ENCODE data around the gene FGF1. TPM values are rescaled to one million over a fixed set of nuclear protein-coding genes. Genes with fewer than 3 reads are reported as not detected.

The FGF1 gene
- total and polyA plus RNA-seq, 4 donors = 19.8 to 44.2 (median 25.0) TPM

- ATAC-seq (ENCODE audit: low FRiP score) = no peak
- intact Hi-C loops (cut with DNase I) = loop anchor here in 1 of 2 donors (5.0 kb wide), 1 partner anchor 52 kb away; the partner anchor contains the start of gene ARHGAP26
- Histone ChIP-seq H3K27ac (ENCODE audit: low read depth in 1 of 2, low read length in 2 of 2) (no peak overlapping the region), H3K9me3 (ENCODE audit: control insufficient read depth, low read length) (no peaks in the 10 kb centered on the region), H3K27me3 (ENCODE audit: control insufficient read depth in 1 of 2, insufficient read depth in 2 of 2, low read length in 1 of 2) (no peaks in the 10 kb centered on the region), H3K4me3 (ENCODE audit: low read length in 2 of 2) (no peak overlapping the region), H3K36me3 (ENCODE audit: control insufficient read depth in 1 of 2, insufficient read depth in 2 of 2, low read length in 1 of 2) (no peaks in the 10 kb centered on the region), H3K4me1 (ENCODE audit: control insufficient read depth in 1 of 2, insufficient read depth in 2 of 2, low read length in 2 of 2) (peaks cover 0 to 2% of the 10 kb centered on the region in 2 donors)
- WGBS, 2 donors = 79 to 82% methylated on average over 13 of the region's 13 CpGs
- peak in 1 of 2 donors; percentile 72 for DNase-seq
Measured at GRCh38 chr5:142720641-142721271, 34.9 kb upstream of the FGF1 start.

- no peak overlapping the region for H3K4me3 ChIP-seq (ENCODE audit: low read length in 2 of 2)
- no peak for ATAC-seq (ENCODE audit: low FRiP score)
- 85 to 86% methylated on average over 8 of the region's 8 CpGs for WGBS, 2 donors
- H3K27me3 ChIP-seq (ENCODE audit: control insufficient read depth in 1 of 2, insufficient read depth in 2 of 2, low read length in 1 of 2) = no peaks in the 10 kb centered on the region
- no peaks in the 10 kb centered on the region for H3K4me1 ChIP-seq (ENCODE audit: control insufficient read depth in 1 of 2, insufficient read depth in 2 of 2, low read length in 2 of 2)
- intact Hi-C loops (cut with DNase I) = loop anchor here in 1 of 2 donors (5.0 kb wide), 1 partner anchor 52 kb away; the partner anchor contains the start of gene ARHGAP26
- H3K36me3 ChIP-seq (ENCODE audit: control insufficient read depth in 1 of 2, insufficient read depth in 2 of 2, low read length in 1 of 2) = no peaks in the 10 kb centered on the region
- DNase-seq = peak in 1 of 2 donors; percentile 41
- no peaks in the 10 kb centered on the region for H3K9me3 ChIP-seq (ENCODE audit: control insufficient read depth, low read length)
- H3K27ac ChIP-seq (ENCODE audit: low read depth in 1 of 2, low read length in 2 of 2) = no peak overlapping the region
Measured at GRCh38 chr5:142719836-142720370, 34.0 kb upstream of the FGF1 start.

GRCh38 chr5:142717582-142718215 lies 31.8 kb upstream of the FGF1 start:
- peak; percentile 83 for ATAC-seq (ENCODE audit: low FRiP score)
- intact Hi-C loops (cut with DNase I) = loop anchor here (2.0 kb wide), 1 partner anchor 163 kb away; no protein-coding TSS in a partner anchor
- WGBS, 2 donors = 63 to 64% methylated on average over 11 of the region's 11 CpGs
- Histone ChIP-seq H3K4me1 (ENCODE audit: control insufficient read depth in 1 of 2, insufficient read depth in 2 of 2, low read length in 2 of 2) (no peaks in the 10 kb centered on the region), H3K9me3 (ENCODE audit: control insufficient read depth, low read length) (no peaks in the 10 kb centered on the region), H3K36me3 (ENCODE audit: control insufficient read depth in 1 of 2, insufficient read depth in 2 of 2, low read length in 1 of 2) (no peaks in the 10 kb centered on the region), H3K4me3 (ENCODE audit: low read length in 2 of 2) (no peak overlapping the region), H3K27ac (ENCODE audit: low read depth in 1 of 2, low read length in 2 of 2) (peak overlapping the region in 1 of 2 donors; percentile 20), H3K27me3 (ENCODE audit: control insufficient read depth in 1 of 2, insufficient read depth in 2 of 2, low read length in 1 of 2) (no peaks in the 10 kb centered on the region)
- DNase-seq = peak in 1 of 2 donors; percentile 15

- Histone ChIP-seq H3K27me3 (ENCODE audit: control insufficient read depth in 1 of 2, insufficient read depth in 2 of 2, low read length in 1 of 2) (no peaks in the 10 kb centered on the region), H3K4me1 (ENCODE audit: control insufficient read depth in 1 of 2, insufficient read depth in 2 of 2, low read length in 2 of 2) (no peaks in the 10 kb centered on the region), H3K27ac (ENCODE audit: low read depth in 1 of 2, low read length in 2 of 2) (no peak overlapping the region), H3K36me3 (ENCODE audit: control insufficient read depth in 1 of 2, insufficient read depth in 2 of 2, low read length in 1 of 2) (no peaks in the 10 kb centered on the region), H3K4me3 (ENCODE audit: low read length in 2 of 2) (no peak overlapping the region), H3K9me3 (ENCODE audit: control insufficient read depth, low read length) (no peaks in the 10 kb centered on the region)
- intact Hi-C loops (cut with DNase I) = loop anchor here (2.0 kb wide), 1 partner anchor 164 kb away; no protein-coding TSS in a partner anchor
- DNase-seq (peak; percentile 64 to 79), ATAC-seq (ENCODE audit: low FRiP score) (peak; percentile 44)
- WGBS, 2 donors = 14 to 16% methylated on average over 6 of the region's 6 CpGs
Measured at GRCh38 chr5:142716963-142717362, 31.1 kb upstream of the FGF1 start.

- WGBS, 2 donors = 82 to 89% methylated on average over 3 of the region's 3 CpGs
- intact Hi-C loops (cut with DNase I) = no loop called here
- ATAC-seq (ENCODE audit: low FRiP score) (no peak), DNase-seq (no peak)
- H3K27me3 ChIP-seq (ENCODE audit: control insufficient read depth in 1 of 2, insufficient read depth in 2 of 2, low read length in 1 of 2) = no peaks in the 10 kb centered on the region
- no peak overlapping the region for H3K27ac ChIP-seq (ENCODE audit: low read depth in 1 of 2, low read length in 2 of 2)
- H3K4me1 ChIP-seq (ENCODE audit: control insufficient read depth in 1 of 2, insufficient read depth in 2 of 2, low read length in 2 of 2) = no peaks in the 10 kb centered on the region
- H3K4me3 ChIP-seq (ENCODE audit: low read length in 2 of 2) = no peak overlapping the region
- H3K36me3 ChIP-seq (ENCODE audit: control insufficient read depth in 1 of 2, insufficient read depth in 2 of 2, low read length in 1 of 2) = no peaks in the 10 kb centered on the region
- no peaks in the 10 kb centered on the region for H3K9me3 ChIP-seq (ENCODE audit: control insufficient read depth, low read length)
Measured at GRCh38 chr5:142715291-142715690, 29.4 kb upstream of the FGF1 start.

GRCh38 chr5:142713121-142713706 lies 27.3 kb upstream of the FGF1 start:
- ATAC-seq (ENCODE audit: low FRiP score) (peak; percentile 95), DNase-seq (peak; percentile 91 to 95)
- WGBS, 2 donors = 0 to 1% methylated on average over 28 to 29 of the region's 29 CpGs
- H3K27ac ChIP-seq (ENCODE audit: low read depth in 1 of 2, low read length in 2 of 2) = peak overlapping the region; percentile 20 to 81
- H3K4me3 ChIP-seq (ENCODE audit: low read length in 2 of 2) = peak overlapping the region; percentile 49 to 62
- H3K4me1 ChIP-seq (ENCODE audit: control insufficient read depth in 1 of 2, insufficient read depth in 2 of 2, low read length in 2 of 2) = no peaks in the 10 kb centered on the region
- H3K27me3 ChIP-seq (ENCODE audit: control insufficient read depth in 1 of 2, insufficient read depth in 2 of 2, low read length in 1 of 2) = no peaks in the 10 kb centered on the region
- intact Hi-C loops (cut with DNase I) = no loop called here
- no peaks in the 10 kb centered on the region for H3K36me3 ChIP-seq (ENCODE audit: control insufficient read depth in 1 of 2, insufficient read depth in 2 of 2, low read length in 1 of 2)
- H3K9me3 ChIP-seq (ENCODE audit: control insufficient read depth, low read length) = no peaks in the 10 kb centered on the region

GRCh38 chr5:142703153-142703552 lies 17.3 kb upstream of the FGF1 start:
- whole genome bisulfite sequencing, 2 donors = 96 to 97% methylated on average over 3 of the region's 3 CpGs
- H3K4me3 ChIP-seq (ENCODE audit: low read length in 2 of 2) = no peak overlapping the region
- no peaks in the 10 kb centered on the region for H3K9me3 ChIP-seq (ENCODE audit: control insufficient read depth, low read length)
- ATAC-seq (ENCODE audit: low FRiP score) = no peak
- no peaks in the 10 kb centered on the region for H3K27me3 ChIP-seq (ENCODE audit: control insufficient read depth in 1 of 2, insufficient read depth in 2 of 2, low read length in 1 of 2)
- peaks cover 0 to 5% of the 10 kb centered on the region in 2 donors for H3K4me1 ChIP-seq (ENCODE audit: control insufficient read depth in 1 of 2, insufficient read depth in 2 of 2, low read length in 2 of 2)
- intact Hi-C loops (cut with DNase I) = loop anchor here in 1 of 2 donors (10.0 kb wide), 1 partner anchor 708 kb away; no protein-coding TSS in a partner anchor
- DNase-seq = no peak
- no peak overlapping the region for H3K27ac ChIP-seq (ENCODE audit: low read depth in 1 of 2, low read length in 2 of 2)
- H3K36me3 ChIP-seq (ENCODE audit: control insufficient read depth in 1 of 2, insufficient read depth in 2 of 2, low read length in 1 of 2) = no peaks in the 10 kb centered on the region

GRCh38 chr5:142701673-142702311 lies 15.9 kb upstream of the FGF1 start:
- 82 to 89% methylated on average over 3 of the region's 3 CpGs for WGBS, 2 donors
- H3K36me3 ChIP-seq (ENCODE audit: control insufficient read depth in 1 of 2, insufficient read depth in 2 of 2, low read length in 1 of 2) = no peaks in the 10 kb centered on the region

More at GRCh38 chr5:142701673-142702311, 15.9 kb upstream of the FGF1 start:
- H3K4me1 ChIP-seq (ENCODE audit: control insufficient read depth in 1 of 2, insufficient read depth in 2 of 2, low read length in 2 of 2) = peaks cover 0 to 6% of the 10 kb centered on the region in 2 donors
- H3K27me3 ChIP-seq (ENCODE audit: control insufficient read depth in 1 of 2, insufficient read depth in 2 of 2, low read length in 1 of 2) = no peaks in the 10 kb centered on the region
- H3K9me3 ChIP-seq (ENCODE audit: control insufficient read depth, low read length) = no peaks in the 10 kb centered on the region
- no peak overlapping the region for H3K4me3 ChIP-seq (ENCODE audit: low read length in 2 of 2)
- intact Hi-C loops (cut with DNase I) = loop anchor here in 1 of 2 donors (10.0 kb wide), 1 partner anchor 707 kb away; no protein-coding TSS in a partner anchor
- DNase-seq = no peak
- no peak for ATAC-seq (ENCODE audit: low FRiP score)
- no peak overlapping the region for H3K27ac ChIP-seq (ENCODE audit: low read depth in 1 of 2, low read length in 2 of 2)

All from aorta (tissue), 5 donors.